Adrenal gland (tissue), 5 donors: ENCODE data around the gene NSMF.

Experiments used
- POLR2A ChIP-seq, 2 donors: fragments of 450-650 bp; IDR thresholded peaks; one replicate each; pipeline ENCODE4 v1.6.1; 2017; ENCODE audit warnings: antibody characterized with exemption in 2 of 2, mild to moderate bottlenecking in 2 of 2, moderate library complexity in 1 of 2
- TF ChIP-seq, protein P1 (sequence below), 6 experiments: fragments of 450-650 bp in 4 of 6; fragments of 200-600 bp in 2 of 6; sonication (generic) in 1 of 6; IDR thresholded peaks; 1 replicate in 5 of 6; 2 replicates in 1 of 6; pipeline versions ENCODE4 v1.5.1 to v1.8.0; 2016 to 2021; ENCODE audit warnings: antibody characterized with exemption in 6 of 6, mild to moderate bottlenecking in 2 of 6, moderate library complexity in 1 of 6
- donor health status: DM: no; HTN: no; CAD: no.

- TF ChIP-seq, protein P1, sequence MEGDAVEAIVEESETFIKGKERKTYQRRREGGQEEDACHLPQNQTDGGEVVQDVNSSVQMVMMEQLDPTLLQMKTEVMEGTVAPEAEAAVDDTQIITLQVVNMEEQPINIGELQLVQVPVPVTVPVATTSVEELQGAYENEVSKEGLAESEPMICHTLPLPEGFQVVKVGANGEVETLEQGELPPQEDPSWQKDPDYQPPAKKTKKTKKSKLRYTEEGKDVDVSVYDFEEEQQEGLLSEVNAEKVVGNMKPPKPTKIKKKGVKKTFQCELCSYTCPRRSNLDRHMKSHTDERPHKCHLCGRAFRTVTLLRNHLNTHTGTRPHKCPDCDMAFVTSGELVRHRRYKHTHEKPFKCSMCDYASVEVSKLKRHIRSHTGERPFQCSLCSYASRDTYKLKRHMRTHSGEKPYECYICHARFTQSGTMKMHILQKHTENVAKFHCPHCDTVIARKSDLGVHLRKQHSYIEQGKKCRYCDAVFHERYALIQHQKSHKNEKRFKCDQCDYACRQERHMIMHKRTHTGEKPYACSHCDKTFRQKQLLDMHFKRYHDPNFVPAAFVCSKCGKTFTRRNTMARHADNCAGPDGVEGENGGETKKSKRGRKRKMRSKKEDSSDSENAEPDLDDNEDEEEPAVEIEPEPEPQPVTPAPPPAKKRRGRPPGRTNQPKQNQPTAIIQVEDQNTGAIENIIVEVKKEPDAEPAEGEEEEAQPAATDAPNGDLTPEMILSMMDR (IDR thresholded peaks at IDR 0.05): no peak
- TF ChIP-seq POLR2A (IDR thresholded peaks at IDR 0.05): no peak
These were observed 27.0 kb upstream of the NSMF start for GRCh38 chr9:137486141-137486490.
